MM.1S (cell line): ENCODE data around the gene RB1.

Experiments used
- CTCF ChIP-seq: fragments of 300-600 bp; sonication (generic); IDR thresholded peaks from 2 replicates; pipeline ENCODE4 v1.5.1; 2016; ENCODE audit warnings: antibody characterized with exemption, low read length, mixed read lengths
- EZH2 ChIP-seq: fragments of 300-600 bp; sonication (generic); optimal IDR thresholded peaks from 2 replicates; pipeline ENCODE3; 2017; ENCODE audit warnings: low read depth, mild to moderate bottlenecking, antibody characterized with exemption, low read length, mixed read lengths
- EZH2phosphoT487 ChIP-seq: fragments of 300-600 bp; sonication (generic); IDR thresholded peaks from 2 replicates; pipeline ENCODE4 v1.6.1; 2018; ENCODE audit warnings: antibody characterized with exemption, low read length

GRCh38 chr13:48518083-48518482, 214.5 kb downstream of the RB1 start:
- TF ChIP-seq CTCF (no peak), EZH2 (no peak), EZH2phosphoT487 (no peak)
